ENCODE data around the gene TYMP. TPM values are rescaled to one million over a fixed set of nuclear protein-coding genes. Genes with fewer than 3 reads are reported as not detected.
A peak's percentile ranks its signal among the peaks of the same experiment; 100 is the strongest.

The TYMP gene
- total and polyA plus RNA-seq, 10 of the 15 experiments (the other 5 are each of a cell fraction or from before 2014, with no cell fraction given), result 0.42 to 57.8 (median 24.6) TPM

DNA sequence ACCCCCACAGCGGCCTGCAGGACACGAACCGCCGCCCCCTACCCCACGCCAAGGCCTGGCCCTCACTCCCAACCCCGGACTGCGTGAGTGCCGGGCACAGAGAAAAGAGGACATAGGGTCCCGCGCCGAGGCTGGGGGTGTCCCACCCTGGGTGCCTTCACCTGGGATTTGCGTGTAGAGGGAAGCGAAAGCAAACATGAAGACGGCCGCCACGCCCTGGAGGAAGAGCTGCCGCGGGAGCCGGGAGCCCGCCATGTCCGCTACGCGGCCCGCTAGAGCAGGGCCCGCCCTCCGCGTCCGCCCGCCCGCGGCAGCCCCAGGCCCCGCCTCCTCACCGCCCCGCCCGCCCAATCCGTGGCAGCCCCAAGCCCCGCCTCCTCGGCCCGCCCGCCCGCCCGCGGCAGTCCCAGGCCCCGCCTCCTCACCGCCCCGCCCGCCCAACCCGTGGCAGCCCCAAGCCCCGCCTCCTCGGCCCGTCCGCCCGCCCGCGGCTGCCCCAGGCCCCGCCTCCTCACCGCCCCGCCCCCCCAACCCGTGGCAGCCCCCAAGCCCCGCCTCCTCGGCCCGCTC, 22.3 kb downstream of the TYMP start, which contains the start of gene LMF2 (continued):
- TF ChIP-seq, protein P1, sequence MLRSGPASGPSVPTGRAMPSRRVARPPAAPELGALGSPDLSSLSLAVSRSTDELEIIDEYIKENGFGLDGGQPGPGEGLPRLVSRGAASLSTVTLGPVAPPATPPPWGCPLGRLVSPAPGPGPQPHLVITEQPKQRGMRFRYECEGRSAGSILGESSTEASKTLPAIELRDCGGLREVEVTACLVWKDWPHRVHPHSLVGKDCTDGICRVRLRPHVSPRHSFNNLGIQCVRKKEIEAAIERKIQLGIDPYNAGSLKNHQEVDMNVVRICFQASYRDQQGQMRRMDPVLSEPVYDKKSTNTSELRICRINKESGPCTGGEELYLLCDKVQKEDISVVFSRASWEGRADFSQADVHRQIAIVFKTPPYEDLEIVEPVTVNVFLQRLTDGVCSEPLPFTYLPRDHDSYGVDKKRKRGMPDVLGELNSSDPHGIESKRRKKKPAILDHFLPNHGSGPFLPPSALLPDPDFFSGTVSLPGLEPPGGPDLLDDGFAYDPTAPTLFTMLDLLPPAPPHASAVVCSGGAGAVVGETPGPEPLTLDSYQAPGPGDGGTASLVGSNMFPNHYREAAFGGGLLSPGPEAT (IDR thresholded peaks at IDR 0.05; ENCODE audit: low read depth), result 0 out of 2 replicates have a peak, but pooled peaks have one; percentile 18
- TF ChIP-seq NBN (IDR thresholded peaks at IDR 0.05) (peak; percentile 60; the same call in 1 of the 2 replicates), ZZZ3 (IDR thresholded peaks at IDR 0.05; ENCODE audit: control insufficient read depth, insufficient read length, low read depth) (no peak), POLR2AphosphoS2 (IDR thresholded peaks at IDR 0.05; ENCODE audit: low read depth, low read length) (peak; percentile 30; the same call in 1 of the 2 replicates), SMC3 (IDR thresholded peaks at IDR 0.05; ENCODE audit: borderline replicate concordance, low read length) (no peak), BACH1 (IDR thresholded peaks at IDR 0.05; ENCODE audit: borderline replicate concordance) (0 out of 2 replicates have a peak, but pooled peaks have one; percentile 25), GATAD2B (conservative IDR thresholded peaks at IDR 0.05; ENCODE audit: low read depth) (peak; percentile 62; the same call in 1 of the 2 replicates), PAX8 (IDR thresholded peaks at IDR 0.05) (no peak), MYB (IDR thresholded peaks at IDR 0.05; ENCODE audit: borderline replicate concordance, low read depth, low read length) (no peak), BHLHE40 (IDR thresholded peaks at IDR 0.05; ENCODE audit: borderline replicate concordance in 1 of 2, low read depth in 2 of 2, low read length in 1 of 2) (peak in 1 of 2 experiments; percentile 35; a peak in 1 of 4 replicates), YY1 (IDR thresholded peaks at IDR 0.05; ENCODE audit: low read depth, low read length) (peak; percentile 88), ASH2L (IDR thresholded peaks at IDR 0.05; ENCODE audit: borderline replicate concordance, low read depth) (no peak), RFX5 (IDR thresholded peaks at IDR 0.05; ENCODE audit: low read depth, low read length) (peak; percentile 25; the same call in 1 of the 2 replicates), LARP7 (IDR thresholded peaks at IDR 0.05) (peak; percentile 78; the same call in 1 of the 2 replicates)
- TF ChIP-seq, protein P2, sequence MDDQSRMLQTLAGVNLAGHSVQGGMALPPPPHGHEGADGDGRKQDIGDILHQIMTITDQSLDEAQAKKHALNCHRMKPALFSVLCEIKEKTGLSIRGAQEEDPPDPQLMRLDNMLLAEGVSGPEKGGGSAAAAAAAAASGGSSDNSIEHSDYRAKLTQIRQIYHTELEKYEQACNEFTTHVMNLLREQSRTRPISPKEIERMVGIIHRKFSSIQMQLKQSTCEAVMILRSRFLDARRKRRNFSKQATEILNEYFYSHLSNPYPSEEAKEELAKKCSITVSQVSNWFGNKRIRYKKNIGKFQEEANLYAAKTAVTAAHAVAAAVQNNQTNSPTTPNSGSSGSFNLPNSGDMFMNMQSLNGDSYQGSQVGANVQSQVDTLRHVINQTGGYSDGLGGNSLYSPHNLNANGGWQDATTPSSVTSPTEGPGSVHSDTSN (IDR thresholded peaks at IDR 0.05; ENCODE audit: insufficient replicate concordance, low read depth, low read length), result no peak
- TF ChIP-seq, protein P3, sequence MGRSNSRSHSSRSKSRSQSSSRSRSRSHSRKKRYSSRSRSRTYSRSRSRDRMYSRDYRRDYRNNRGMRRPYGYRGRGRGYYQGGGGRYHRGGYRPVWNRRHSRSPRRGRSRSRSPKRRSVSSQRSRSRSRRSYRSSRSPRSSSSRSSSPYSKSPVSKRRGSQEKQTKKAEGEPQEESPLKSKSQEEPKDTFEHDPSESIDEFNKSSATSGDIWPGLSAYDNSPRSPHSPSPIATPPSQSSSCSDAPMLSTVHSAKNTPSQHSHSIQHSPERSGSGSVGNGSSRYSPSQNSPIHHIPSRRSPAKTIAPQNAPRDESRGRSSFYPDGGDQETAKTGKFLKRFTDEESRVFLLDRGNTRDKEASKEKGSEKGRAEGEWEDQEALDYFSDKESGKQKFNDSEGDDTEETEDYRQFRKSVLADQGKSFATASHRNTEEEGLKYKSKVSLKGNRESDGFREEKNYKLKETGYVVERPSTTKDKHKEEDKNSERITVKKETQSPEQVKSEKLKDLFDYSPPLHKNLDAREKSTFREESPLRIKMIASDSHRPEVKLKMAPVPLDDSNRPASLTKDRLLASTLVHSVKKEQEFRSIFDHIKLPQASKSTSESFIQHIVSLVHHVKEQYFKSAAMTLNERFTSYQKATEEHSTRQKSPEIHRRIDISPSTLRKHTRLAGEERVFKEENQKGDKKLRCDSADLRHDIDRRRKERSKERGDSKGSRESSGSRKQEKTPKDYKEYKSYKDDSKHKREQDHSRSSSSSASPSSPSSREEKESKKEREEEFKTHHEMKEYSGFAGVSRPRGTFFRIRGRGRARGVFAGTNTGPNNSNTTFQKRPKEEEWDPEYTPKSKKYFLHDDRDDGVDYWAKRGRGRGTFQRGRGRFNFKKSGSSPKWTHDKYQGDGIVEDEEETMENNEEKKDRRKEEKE (IDR thresholded peaks at IDR 0.05), result no peak
